MCF 10A (cell line): ENCODE data around the gene OTUD7B. TPM values are rescaled to one million over a fixed set of nuclear protein-coding genes. Genes with fewer than 3 reads are reported as not detected.

ENCODE experiments used
- BruUV-seq: library from RNA; stranded (reverse); fragments of 400-500 nt; replicated peaks from 2 replicates; lab custom pipeline; 2021; lab: Mats Ljungman, UMichigan
- CTCF ChIA-PET: fragments of 300-600 bp; sonication (Branson Sonifier 250); formaldehyde crosslinking; extraction: SDS; loops from one replicate; lab custom pipeline; 2021; ENCODE audit warnings: antibody characterized with exemption, inconsistent platforms; lab: Yijun Ruan, JAX
- POLR2A ChIA-PET: fragments of 300-600, 350-650 bp; sonication (Branson Sonifier 250); formaldehyde crosslinking; extraction: SDS; loops from one replicate; lab custom pipeline; 2020; ENCODE audit warnings: antibody characterized with exemption, inconsistent platforms; lab: Yijun Ruan, JAX
- DNase-seq: peaks from one replicate; pipeline ENCODE4 v3.0.0-alpha.2; 2018; ENCODE audit not compliant: unreplicated experiment
- H3K27ac Mint-ChIP-seq: one replicate; pipeline ENCODE4 v1.8.0; 2022; ENCODE audit warnings: mild to moderate bottlenecking, low read depth, mixed read lengths; ENCODE audit not compliant: unreplicated experiment
- H3K27me3 Mint-ChIP-seq: one replicate; pipeline ENCODE4 v1.8.0; 2022; ENCODE audit warnings: mixed read lengths; ENCODE audit not compliant: insufficient read depth, unreplicated experiment
- H3K36me3 Mint-ChIP-seq: one replicate; pipeline ENCODE4 v1.8.0; 2022; ENCODE audit warnings: mild to moderate bottlenecking, moderate library complexity, mixed read lengths; ENCODE audit not compliant: insufficient read depth, unreplicated experiment
- H3K4me1 Mint-ChIP-seq: one replicate; pipeline ENCODE4 v1.8.0; 2022; ENCODE audit warnings: mixed read lengths; ENCODE audit not compliant: insufficient read depth, unreplicated experiment
- H3K4me3 Mint-ChIP-seq: one replicate; pipeline ENCODE4 v1.8.0; 2022; ENCODE audit warnings: mild to moderate bottlenecking, moderate library complexity, mixed read lengths; ENCODE audit not compliant: unreplicated experiment
- H3K9me3 Mint-ChIP-seq: one replicate; pipeline ENCODE4 v1.8.0; 2022; ENCODE audit warnings: mixed read lengths; ENCODE audit not compliant: unreplicated experiment
- intact Hi-C: fragments of 100-400 bp; cut with micrococcal nuclease; formaldehyde crosslinking; loops from 2 replicates; pipeline ENCODE4 v1.14.1; 2022
- total RNA-seq: library from RNA; stranded (reverse); gene quantifications from 2 replicates; pipeline ENCODE4 v1.2.3, GENCODE V29; 2022
- TF ChIP-seq, protein P1 (sequence below): fragments of 200-600 bp; IDR thresholded peaks from one replicate; pipeline ENCODE4 v1.8.0; 2022; ENCODE audit warnings: antibody characterized with exemption, mild to moderate bottlenecking; ENCODE audit not compliant: unreplicated experiment

OTUD7B gene
- total RNA-seq, 1 experiment from 2014 or later, result 44.3 TPM

DNA sequence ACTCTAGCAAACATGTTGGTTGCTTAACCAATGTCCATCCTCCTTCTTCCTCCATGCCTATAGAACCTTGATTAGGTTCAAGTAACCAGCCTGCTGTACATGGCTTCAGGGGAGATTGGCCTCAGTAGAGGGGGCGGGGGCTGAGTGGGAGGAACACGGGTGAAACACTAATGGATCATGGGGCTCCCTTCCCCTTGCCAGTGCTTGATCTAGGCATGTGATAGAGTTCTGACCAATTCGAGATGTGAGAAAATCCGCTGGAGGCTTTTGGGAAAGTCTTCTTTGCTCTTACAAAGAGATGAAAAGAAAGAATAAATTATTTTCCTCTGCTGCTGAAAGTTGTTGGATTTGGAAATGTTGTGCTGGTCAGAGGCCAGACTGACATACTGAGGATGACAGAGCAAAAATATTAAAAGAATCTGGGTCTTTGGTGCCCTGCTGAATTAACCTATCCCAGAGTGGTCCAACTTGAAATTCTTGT lies 5.2 kb upstream of the OTUD7B start:
- no peaks in the 10 kb centered on the region for H3K36me3 Mint-ChIP-seq
- no peak overlapping the region for H3K27ac Mint-ChIP-seq
- ChIA-PET CTCF (no interaction called here), POLR2A (no interaction called here)
- TF ChIP-seq, protein P1, sequence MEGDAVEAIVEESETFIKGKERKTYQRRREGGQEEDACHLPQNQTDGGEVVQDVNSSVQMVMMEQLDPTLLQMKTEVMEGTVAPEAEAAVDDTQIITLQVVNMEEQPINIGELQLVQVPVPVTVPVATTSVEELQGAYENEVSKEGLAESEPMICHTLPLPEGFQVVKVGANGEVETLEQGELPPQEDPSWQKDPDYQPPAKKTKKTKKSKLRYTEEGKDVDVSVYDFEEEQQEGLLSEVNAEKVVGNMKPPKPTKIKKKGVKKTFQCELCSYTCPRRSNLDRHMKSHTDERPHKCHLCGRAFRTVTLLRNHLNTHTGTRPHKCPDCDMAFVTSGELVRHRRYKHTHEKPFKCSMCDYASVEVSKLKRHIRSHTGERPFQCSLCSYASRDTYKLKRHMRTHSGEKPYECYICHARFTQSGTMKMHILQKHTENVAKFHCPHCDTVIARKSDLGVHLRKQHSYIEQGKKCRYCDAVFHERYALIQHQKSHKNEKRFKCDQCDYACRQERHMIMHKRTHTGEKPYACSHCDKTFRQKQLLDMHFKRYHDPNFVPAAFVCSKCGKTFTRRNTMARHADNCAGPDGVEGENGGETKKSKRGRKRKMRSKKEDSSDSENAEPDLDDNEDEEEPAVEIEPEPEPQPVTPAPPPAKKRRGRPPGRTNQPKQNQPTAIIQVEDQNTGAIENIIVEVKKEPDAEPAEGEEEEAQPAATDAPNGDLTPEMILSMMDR, result no peak
- BruUV-seq, result no TSS peak
- intact Hi-C loops, result no loop called here
- peaks cover 4% of the 10 kb centered on the region for H3K4me1 Mint-ChIP-seq
- no peaks in the 10 kb centered on the region for H3K27me3 Mint-ChIP-seq
- H3K4me3 Mint-ChIP-seq, result no peak overlapping the region
- no peak for DNase-seq
- no peaks in the 10 kb centered on the region for H3K9me3 Mint-ChIP-seq

DNA sequence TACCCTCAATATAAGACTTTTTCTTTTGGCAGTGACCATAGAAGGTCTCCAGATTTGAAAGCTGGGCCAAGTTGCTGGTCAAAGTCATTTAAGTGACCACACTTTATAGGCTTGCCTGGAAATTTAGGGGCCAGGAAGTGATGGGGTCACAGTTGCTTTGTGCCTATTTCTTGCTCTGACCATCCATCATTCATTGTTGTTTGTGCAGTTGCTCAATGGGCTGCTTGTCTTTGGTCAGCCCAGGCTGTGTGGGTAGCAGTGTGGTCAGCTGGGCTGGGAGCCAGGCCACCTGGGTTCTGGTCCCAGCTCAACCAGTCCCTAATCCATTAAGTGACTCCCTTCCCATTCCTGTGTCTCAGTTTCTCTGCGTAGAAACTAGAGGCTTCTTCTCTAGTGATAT lies 2.1 kb upstream of the OTUD7B start:
- H3K27ac Mint-ChIP-seq, result no peak overlapping the region
- no peak for DNase-seq
- H3K27me3 Mint-ChIP-seq, result no peaks in the 10 kb centered on the region
- intact Hi-C loops, result no loop called here
- H3K9me3 Mint-ChIP-seq, result no peaks in the 10 kb centered on the region
- H3K36me3 Mint-ChIP-seq, result no peaks in the 10 kb centered on the region
- H3K4me3 Mint-ChIP-seq, result no peak overlapping the region
- peaks cover 18% of the 10 kb centered on the region for H3K4me1 Mint-ChIP-seq
- BruUV-seq, result no TSS peak
- POLR2A ChIA-PET, result interaction anchor here (0.7 to 9.8 kb wide), 11 partner anchors 9 to 127 kb away, joined by 3 to 316 read pairs (median 20); partner anchors contain the start of gene SF3B4
- TF ChIP-seq, protein P1, result no peak
- CTCF ChIA-PET, result interaction anchor here (0.6 to 5.8 kb wide), 5 partner anchors 9 to 74 kb away, joined by 3 to 39 read pairs (median 4); no protein-coding TSS in a partner anchor

DNA sequence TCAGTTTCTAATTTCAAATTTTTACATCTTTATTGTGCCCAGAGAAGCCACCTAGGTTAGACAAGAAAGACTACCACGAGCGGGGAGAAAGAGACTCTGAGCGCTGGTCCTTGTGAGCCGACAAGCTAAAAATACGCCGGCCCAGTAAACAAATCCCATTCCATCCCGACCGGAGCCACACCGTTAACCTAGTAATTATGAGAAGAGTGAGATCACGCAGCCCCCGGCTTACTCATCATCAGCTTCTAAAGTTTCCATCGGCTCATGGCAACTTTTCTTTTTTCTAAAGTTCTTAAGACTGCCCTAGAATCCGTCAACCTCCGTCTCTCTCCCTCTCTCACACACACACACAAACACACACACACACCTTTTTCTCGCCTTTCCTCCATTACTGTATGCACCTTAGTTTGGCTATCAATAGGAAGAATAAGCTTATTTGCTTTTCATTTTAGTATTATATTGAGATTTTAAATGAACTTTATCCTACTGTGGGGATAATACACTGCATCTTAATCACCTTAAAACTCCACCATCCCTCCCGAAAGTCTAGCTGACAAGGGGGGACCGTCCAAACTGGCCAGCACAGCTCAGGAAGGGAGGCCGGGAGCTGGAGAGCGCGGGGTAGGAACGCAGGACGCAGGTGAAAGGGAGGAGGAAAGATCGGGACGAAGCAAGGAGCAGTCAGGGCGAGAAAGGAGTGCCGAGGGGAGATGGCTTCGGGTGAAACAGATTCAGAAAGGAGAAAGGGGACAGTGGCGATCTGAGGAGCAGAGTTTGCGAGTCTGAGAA lies 728 bp downstream of the OTUD7B start:
- no peaks in the 10 kb centered on the region for H3K9me3 Mint-ChIP-seq
- peak overlapping the region; percentile 95 for H3K27ac Mint-ChIP-seq
- ChIA-PET POLR2A (interaction anchor here (0.7 to 9.8 kb wide), 42 partner anchors 11 to 567 kb away, joined by 3 to 316 read pairs (median 8); partner anchors contain the start of genes ANP32E, APH1A, BOLA1 and C1orf54), CTCF (interaction anchor here (0.5 to 5.8 kb wide), 17 partner anchors 9 to 177 kb away, joined by 3 to 39 read pairs (median 4); partner anchors contain the start of genes SF3B4 and VPS45)
- BruUV-seq, result TSS peak; percentile 55
- TF ChIP-seq, protein P1, result no peak
- H3K4me3 Mint-ChIP-seq, result peak overlapping the region; percentile 95
- H3K4me1 Mint-ChIP-seq, result peaks cover 29% of the 10 kb centered on the region
- H3K27me3 Mint-ChIP-seq, result no peaks in the 10 kb centered on the region
- H3K36me3 Mint-ChIP-seq, result peaks cover 11% of the 10 kb centered on the region
- intact Hi-C loops, result loop anchor here (1.0 to 2.0 kb wide), 3 partner anchors 41 to 58 kb away; partner anchors contain the start of gene VPS45
- DNase-seq, result peak; percentile 80

DNA sequence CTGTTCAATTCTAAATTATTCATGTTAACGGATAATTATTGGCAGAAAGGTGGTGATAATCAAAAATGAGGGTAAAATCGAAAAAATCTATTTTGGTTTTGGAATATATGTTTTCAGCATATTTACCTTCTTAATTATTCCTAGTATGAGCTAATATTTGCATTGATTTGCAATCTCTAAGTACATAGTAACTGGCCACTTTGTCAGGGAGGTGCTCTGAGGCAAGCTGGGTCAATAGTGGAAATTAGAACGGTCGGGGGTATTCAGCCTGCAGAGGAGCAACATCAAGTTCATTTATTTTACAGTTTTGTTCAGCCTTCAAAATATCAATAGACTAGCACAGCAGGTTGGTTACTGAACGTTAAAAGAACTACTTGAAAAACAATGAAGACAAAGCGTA lies 1.8 kb downstream of the OTUD7B start:
- no peaks in the 10 kb centered on the region for H3K9me3 Mint-ChIP-seq
- TF ChIP-seq, protein P1, result no peak
- no peak for DNase-seq
- POLR2A ChIA-PET, result interaction anchor here (0.9 to 9.8 kb wide), 19 partner anchors 10 to 260 kb away, joined by 3 to 316 read pairs (median 21); partner anchors contain the start of genes ANP32E, APH1A, MTMR11 and SF3B4
- CTCF ChIA-PET, result interaction anchor here (0.6 to 5.8 kb wide), 9 partner anchors 8 to 178 kb away, joined by 3 to 39 read pairs (median 6); partner anchors contain the start of gene VPS45
- peak overlapping the region; percentile 95 for H3K4me3 Mint-ChIP-seq
- peaks cover 18% of the 10 kb centered on the region for H3K36me3 Mint-ChIP-seq
- no peaks in the 10 kb centered on the region for H3K27me3 Mint-ChIP-seq
- H3K4me1 Mint-ChIP-seq, result peaks cover 39% of the 10 kb centered on the region
- peak overlapping the region; percentile 95 for H3K27ac Mint-ChIP-seq
- BruUV-seq, result no TSS peak
- intact Hi-C loops, result loop anchor here (1.0 to 2.0 kb wide), 2 partner anchors 42 to 46 kb away; no protein-coding TSS in a partner anchor
